PFSK-1 (cell line): Measurements from ENCODE around the gene FOXK1.

ENCODE experiments used
- FOXP2 ChIP-seq: optimal IDR thresholded peaks from 2 replicates; pipeline ENCODE3; 2011; ENCODE audit warnings: borderline replicate concordance, control low read depth, inconsistent platforms; ENCODE audit not compliant: insufficient read depth; ENCODE audit errors: extremely low read length, extremely low read depth
- POLR2AphosphoS5 ChIP-seq: IDR thresholded peaks from 2 replicates; pipeline ENCODE4 v1.6.1; 2012; ENCODE audit warnings: low read depth, mild to moderate bottlenecking, control low read depth, low read length, moderate library complexity
- SIN3A ChIP-seq: IDR thresholded peaks from 2 replicates; pipeline ENCODE4 v1.6.1; 2012; ENCODE audit warnings: mild to moderate bottlenecking, low read length, moderate library complexity, borderline replicate concordance; ENCODE audit not compliant: insufficient read depth
- TAF1 ChIP-seq: IDR thresholded peaks from 2 replicates; pipeline ENCODE4 v1.6.1; 2012; ENCODE audit warnings: low read length, control low read depth, borderline replicate concordance; ENCODE audit not compliant: insufficient read depth
- TF ChIP-seq, protein P1 (sequence below), 2 experiments: IDR thresholded peaks; 2 replicates each; pipeline versions ENCODE4 v1.6.1 to v1.8.0; 2011 to 2012; ENCODE audit warnings: low read depth in 2 of 2, low read length in 2 of 2, control low read depth in 1 of 2, inconsistent platforms in 1 of 2, mild to moderate bottlenecking in 1 of 2, moderate library complexity in 1 of 2; ENCODE audit not compliant: insufficient read depth in 1 of 2

DNA sequence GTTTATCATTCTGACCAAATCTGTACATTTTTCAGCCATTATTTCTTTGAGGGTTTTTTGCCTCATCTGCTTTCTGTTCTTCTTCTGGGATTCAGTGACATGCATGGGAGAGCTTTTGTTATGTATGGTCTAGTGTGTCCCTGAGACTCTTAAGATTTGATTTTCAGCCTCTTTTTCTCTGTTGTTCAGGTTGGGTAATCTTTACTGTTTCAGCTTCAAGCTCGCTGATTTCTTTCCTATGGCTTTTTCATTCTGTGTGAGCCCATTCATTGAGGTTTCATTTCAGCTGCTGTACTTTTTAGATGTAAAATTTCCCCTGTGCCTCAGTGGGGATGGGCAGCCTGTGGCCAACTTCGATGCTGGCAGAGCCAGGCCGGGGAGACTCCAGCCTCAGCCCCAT, 38.1 kb downstream of the FOXK1 start:
- TF ChIP-seq POLR2AphosphoS5 (no peak), TAF1 (no peak), FOXP2 (no peak), SIN3A (no peak)
- TF ChIP-seq, protein P1, sequence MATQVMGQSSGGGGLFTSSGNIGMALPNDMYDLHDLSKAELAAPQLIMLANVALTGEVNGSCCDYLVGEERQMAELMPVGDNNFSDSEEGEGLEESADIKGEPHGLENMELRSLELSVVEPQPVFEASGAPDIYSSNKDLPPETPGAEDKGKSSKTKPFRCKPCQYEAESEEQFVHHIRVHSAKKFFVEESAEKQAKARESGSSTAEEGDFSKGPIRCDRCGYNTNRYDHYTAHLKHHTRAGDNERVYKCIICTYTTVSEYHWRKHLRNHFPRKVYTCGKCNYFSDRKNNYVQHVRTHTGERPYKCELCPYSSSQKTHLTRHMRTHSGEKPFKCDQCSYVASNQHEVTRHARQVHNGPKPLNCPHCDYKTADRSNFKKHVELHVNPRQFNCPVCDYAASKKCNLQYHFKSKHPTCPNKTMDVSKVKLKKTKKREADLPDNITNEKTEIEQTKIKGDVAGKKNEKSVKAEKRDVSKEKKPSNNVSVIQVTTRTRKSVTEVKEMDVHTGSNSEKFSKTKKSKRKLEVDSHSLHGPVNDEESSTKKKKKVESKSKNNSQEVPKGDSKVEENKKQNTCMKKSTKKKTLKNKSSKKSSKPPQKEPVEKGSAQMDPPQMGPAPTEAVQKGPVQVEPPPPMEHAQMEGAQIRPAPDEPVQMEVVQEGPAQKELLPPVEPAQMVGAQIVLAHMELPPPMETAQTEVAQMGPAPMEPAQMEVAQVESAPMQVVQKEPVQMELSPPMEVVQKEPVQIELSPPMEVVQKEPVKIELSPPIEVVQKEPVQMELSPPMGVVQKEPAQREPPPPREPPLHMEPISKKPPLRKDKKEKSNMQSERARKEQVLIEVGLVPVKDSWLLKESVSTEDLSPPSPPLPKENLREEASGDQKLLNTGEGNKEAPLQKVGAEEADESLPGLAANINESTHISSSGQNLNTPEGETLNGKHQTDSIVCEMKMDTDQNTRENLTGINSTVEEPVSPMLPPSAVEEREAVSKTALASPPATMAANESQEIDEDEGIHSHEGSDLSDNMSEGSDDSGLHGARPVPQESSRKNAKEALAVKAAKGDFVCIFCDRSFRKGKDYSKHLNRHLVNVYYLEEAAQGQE (IDR thresholded peaks at IDR 0.05; ENCODE audit: insufficient read depth in 1 of 2, low read depth in 2 of 2, low read length in 2 of 2), result no peak
